ENCODE measurements around the gene RND3. TPM values are rescaled to one million over a fixed set of nuclear protein-coding genes. Genes with fewer than 3 reads are reported as not detected.

Gene RND3
- total RNA-seq, 2 experiments from 2014 or later, result not detected

DNA sequence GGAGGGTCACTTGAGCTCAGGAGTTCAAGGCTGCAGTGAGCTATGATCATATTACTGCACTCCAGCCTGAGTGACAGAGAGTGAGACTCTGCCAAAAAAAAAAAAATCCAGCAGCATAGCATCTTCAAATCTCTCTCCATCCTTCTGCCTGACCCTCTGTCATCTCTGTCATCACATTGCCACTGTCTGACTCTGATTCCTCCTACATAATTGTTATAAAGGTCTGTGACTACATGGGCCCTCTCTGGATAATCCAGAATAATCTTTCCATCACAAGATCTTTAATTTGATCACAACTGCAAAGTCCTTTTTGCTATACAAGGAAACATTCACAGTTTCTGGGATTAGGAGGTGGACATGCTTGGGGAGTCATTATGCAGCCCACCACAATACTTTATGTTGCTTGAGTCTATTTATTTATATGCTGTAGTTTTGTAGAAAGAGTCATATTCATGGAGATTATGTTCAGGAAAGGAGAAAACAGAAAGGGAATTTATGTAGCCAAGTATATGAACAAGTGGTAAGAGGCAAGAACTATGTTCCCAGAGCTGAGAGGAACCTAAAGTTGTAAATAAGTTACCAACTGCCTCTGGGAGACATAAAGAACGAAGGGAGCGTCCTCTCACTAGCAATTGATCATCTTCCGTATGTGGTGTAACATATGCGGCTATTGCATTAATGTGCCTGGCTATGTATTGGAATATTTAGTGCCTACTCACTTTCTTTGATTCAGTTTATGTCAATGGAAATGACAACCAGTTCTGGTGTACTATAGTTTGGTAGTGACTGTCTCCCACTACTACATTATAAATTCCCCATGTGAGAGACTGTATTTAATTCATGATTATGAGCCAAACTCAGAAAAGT is 21.5 kb downstream of the RND3 start:
- Histone ChIP-seq H3K9me3 (ENCODE audit: control insufficient read depth in 1 of 2, insufficient read depth in 1 of 2, low read length in 2 of 2) (no peaks in the 10 kb centered on the region), H3K27ac (ENCODE audit: low read depth in 1 of 2, low read length in 2 of 2) (no peak overlapping the region), H3K36me3 (ENCODE audit: insufficient read depth, low read length) (no peaks in the 10 kb centered on the region), H3K27me3 (ENCODE audit: control insufficient read depth in 1 of 2, insufficient read depth in 2 of 2, low read length in 2 of 2) (no peaks in the 10 kb centered on the region), H3K4me3 (ENCODE audit: low read length) (no peak overlapping the region), H3K4me1 (ENCODE audit: insufficient read depth, low read length) (no peaks in the 10 kb centered on the region)
- no peaks in the 10 kb centered on the region for H3K36me3 Mint-ChIP-seq (ENCODE audit: low read depth)
- H3K9me3 Mint-ChIP-seq, result no peaks in the 10 kb centered on the region
- no peak overlapping the region for H3K4me3 Mint-ChIP-seq
- ChIA-PET CTCF (no interaction called here), POLR2A (no interaction called here)
- no peaks in the 10 kb centered on the region for H3K4me1 Mint-ChIP-seq (ENCODE audit: low read depth)
- intact Hi-C loops (cut with DNase I, micrococcal nuclease), result no loop called here
- ATAC-seq (ENCODE audit: poor library complexity) (no peak), DNase-seq (no peak)
- no peak overlapping the region for H3K27ac Mint-ChIP-seq
- TF ChIP-seq, protein P1, sequence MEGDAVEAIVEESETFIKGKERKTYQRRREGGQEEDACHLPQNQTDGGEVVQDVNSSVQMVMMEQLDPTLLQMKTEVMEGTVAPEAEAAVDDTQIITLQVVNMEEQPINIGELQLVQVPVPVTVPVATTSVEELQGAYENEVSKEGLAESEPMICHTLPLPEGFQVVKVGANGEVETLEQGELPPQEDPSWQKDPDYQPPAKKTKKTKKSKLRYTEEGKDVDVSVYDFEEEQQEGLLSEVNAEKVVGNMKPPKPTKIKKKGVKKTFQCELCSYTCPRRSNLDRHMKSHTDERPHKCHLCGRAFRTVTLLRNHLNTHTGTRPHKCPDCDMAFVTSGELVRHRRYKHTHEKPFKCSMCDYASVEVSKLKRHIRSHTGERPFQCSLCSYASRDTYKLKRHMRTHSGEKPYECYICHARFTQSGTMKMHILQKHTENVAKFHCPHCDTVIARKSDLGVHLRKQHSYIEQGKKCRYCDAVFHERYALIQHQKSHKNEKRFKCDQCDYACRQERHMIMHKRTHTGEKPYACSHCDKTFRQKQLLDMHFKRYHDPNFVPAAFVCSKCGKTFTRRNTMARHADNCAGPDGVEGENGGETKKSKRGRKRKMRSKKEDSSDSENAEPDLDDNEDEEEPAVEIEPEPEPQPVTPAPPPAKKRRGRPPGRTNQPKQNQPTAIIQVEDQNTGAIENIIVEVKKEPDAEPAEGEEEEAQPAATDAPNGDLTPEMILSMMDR (IDR thresholded peaks at IDR 0.05), result no peak
- H3K27me3 Mint-ChIP-seq, result no peaks in the 10 kb centered on the region

DNA sequence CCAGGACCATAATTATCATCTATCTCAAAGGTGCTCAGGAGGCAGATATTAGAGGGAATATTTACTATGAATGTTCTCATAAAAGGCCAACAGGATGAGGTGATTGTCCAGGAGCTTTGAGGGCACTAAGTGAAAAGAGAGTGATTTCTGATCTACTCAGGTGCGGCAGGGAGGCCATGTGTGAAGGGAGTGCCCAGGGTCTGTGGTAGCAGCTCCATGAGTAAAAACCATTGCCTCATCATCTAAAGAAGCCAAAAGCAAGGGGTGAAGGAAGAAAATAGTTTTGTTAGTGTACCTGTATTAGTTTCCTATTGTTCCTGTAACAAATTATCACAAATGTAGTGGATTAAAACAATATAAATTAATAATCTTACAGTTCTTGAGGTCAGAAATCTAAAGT is 22.5 kb downstream of the RND3 start:
- no peaks in the 10 kb centered on the region for H3K27me3 ChIP-seq (ENCODE audit: control insufficient read depth in 1 of 2, insufficient read depth in 2 of 2, low read length in 2 of 2)
- POLR2A ChIA-PET, result no interaction called here
- H3K4me1 Mint-ChIP-seq (ENCODE audit: low read depth), result no peaks in the 10 kb centered on the region
- H3K4me3 Mint-ChIP-seq, result no peak overlapping the region
- H3K4me1 ChIP-seq (ENCODE audit: insufficient read depth, low read length), result no peaks in the 10 kb centered on the region
- DNase-seq, result no peak
- H3K4me3 ChIP-seq (ENCODE audit: low read length), result no peak overlapping the region
- intact Hi-C loops (cut with DNase I, micrococcal nuclease), result no loop called here
- no peak overlapping the region for H3K27ac ChIP-seq (ENCODE audit: low read depth in 1 of 2, low read length in 2 of 2)
- H3K36me3 Mint-ChIP-seq (ENCODE audit: low read depth), result no peaks in the 10 kb centered on the region
- CTCF ChIA-PET, result no interaction called here
- ATAC-seq (ENCODE audit: poor library complexity), result no peak
- H3K27me3 Mint-ChIP-seq, result no peaks in the 10 kb centered on the region
- TF ChIP-seq, protein P1 (IDR thresholded peaks at IDR 0.05), result no peak
- no peaks in the 10 kb centered on the region for H3K9me3 ChIP-seq (ENCODE audit: control insufficient read depth in 1 of 2, insufficient read depth in 1 of 2, low read length in 2 of 2)
- H3K27ac Mint-ChIP-seq, result no peak overlapping the region
- H3K9me3 Mint-ChIP-seq, result no peaks in the 10 kb centered on the region
- H3K36me3 ChIP-seq (ENCODE audit: insufficient read depth, low read length), result no peaks in the 10 kb centered on the region

DNA sequence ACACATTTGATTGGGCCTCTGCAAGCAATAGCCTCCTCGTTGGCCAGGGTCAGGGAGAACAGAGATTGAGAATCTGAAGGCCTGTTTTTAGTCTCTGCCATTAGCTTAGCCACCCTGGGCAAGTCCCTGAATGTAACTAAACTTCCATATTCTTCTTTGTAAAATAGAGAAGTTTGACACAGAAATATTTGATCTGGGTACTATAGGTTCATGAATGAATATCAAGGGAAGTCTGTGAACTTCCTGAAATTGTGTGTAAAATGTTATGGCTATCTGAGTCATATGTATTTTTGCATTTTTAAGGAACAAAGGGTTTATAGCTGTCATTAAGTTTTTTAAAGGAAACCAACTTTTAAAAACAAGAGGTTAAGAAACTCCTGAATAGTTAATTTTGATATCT is 23.2 kb downstream of the RND3 start:
- CTCF ChIA-PET, result no interaction called here
- Mint-ChIP-seq H3K4me3 (no peak overlapping the region), H3K27ac (no peak overlapping the region), H3K4me1 (ENCODE audit: low read depth) (no peaks in the 10 kb centered on the region), H3K36me3 (ENCODE audit: low read depth) (no peaks in the 10 kb centered on the region), H3K9me3 (no peaks in the 10 kb centered on the region), H3K27me3 (no peaks in the 10 kb centered on the region)
- POLR2A ChIA-PET, result no interaction called here
- Histone ChIP-seq H3K4me3 (ENCODE audit: low read length) (no peak overlapping the region), H3K27ac (ENCODE audit: low read depth in 1 of 2, low read length in 2 of 2) (no peak overlapping the region), H3K9me3 (ENCODE audit: control insufficient read depth in 1 of 2, insufficient read depth in 1 of 2, low read length in 2 of 2) (no peaks in the 10 kb centered on the region), H3K27me3 (ENCODE audit: control insufficient read depth in 1 of 2, insufficient read depth in 2 of 2, low read length in 2 of 2) (no peaks in the 10 kb centered on the region), H3K4me1 (ENCODE audit: insufficient read depth, low read length) (no peaks in the 10 kb centered on the region), H3K36me3 (ENCODE audit: insufficient read depth, low read length) (no peaks in the 10 kb centered on the region)
- ATAC-seq (ENCODE audit: poor library complexity) (no peak), DNase-seq (no peak)
- TF ChIP-seq, protein P1 (IDR thresholded peaks at IDR 0.05), result no peak
- intact Hi-C loops (cut with DNase I, micrococcal nuclease), result no loop called here
